HG03039 (cell line): ENCODE data around the gene MESD.

Experiments
- ATAC-seq: cut with Tn5 transposase; IDR thresholded peaks from one replicate; pipeline ENCODE4 v1.9.1; 2021; ENCODE audit warnings: mild to moderate bottlenecking, moderate library complexity; ENCODE audit not compliant: unreplicated experiment

MESD gene

GRCh38 chr15:80992006-80992405 is 2.4 kb upstream of the MESD start:
- no peak for ATAC-seq

- ATAC-seq, result no peak
Measured at GRCh38 chr15:80991421-80991820, 1.8 kb upstream of the MESD start.

GRCh38 chr15:80990955-80991354 is 1.3 kb upstream of the MESD start:
- ATAC-seq, result no peak

- ATAC-seq, result peak; percentile 3
Measured at GRCh38 chr15:80989081-80989517, 520 bp downstream of the MESD start.

- ATAC-seq, result no peak
Measured at GRCh38 chr15:80988148-80988796, 1.3 kb downstream of the MESD start.

- no peak for ATAC-seq
Measured at GRCh38 chr15:80986487-80986886, 3.1 kb downstream of the MESD start.

GRCh38 chr15:80985981-80986380 is 3.6 kb downstream of the MESD start:
- no peak for ATAC-seq

GRCh38 chr15:80984856-80985255 is 4.8 kb downstream of the MESD start:
- no peak for ATAC-seq

- ATAC-seq, result no peak
Measured at GRCh38 chr15:80982839-80983238, 6.8 kb downstream of the MESD start.

GRCh38 chr15:80982205-80982604 is 7.4 kb downstream of the MESD start:
- ATAC-seq, result no peak

- no peak for ATAC-seq
Measured at GRCh38 chr15:80979538-80980200, 9.9 kb downstream of the MESD start.

GRCh38 chr15:80978685-80979329 is 10.8 kb downstream of the MESD start:
- no peak for ATAC-seq

GRCh38 chr15:80977627-80978036 is 12.0 kb downstream of the MESD start:
- no peak for ATAC-seq

GRCh38 chr15:80976851-80977250 is 12.8 kb downstream of the MESD start:
- ATAC-seq, result no peak

- no peak for ATAC-seq
Measured at GRCh38 chr15:80974914-80975313, 14.7 kb downstream of the MESD start.

- ATAC-seq, result no peak
Measured at GRCh38 chr15:80972276-80972675, 17.3 kb downstream of the MESD start.

GRCh38 chr15:80971143-80971542 is 18.5 kb downstream of the MESD start:
- ATAC-seq, result no peak

- no peak for ATAC-seq
Measured at GRCh38 chr15:80970658-80971057, 19.0 kb downstream of the MESD start.

GRCh38 chr15:80970018-80970657 is 19.5 kb downstream of the MESD start:
- ATAC-seq, result no peak

- ATAC-seq, result no peak
Measured at GRCh38 chr15:80969316-80969715, 20.3 kb downstream of the MESD start.

GRCh38 chr15:80967991-80968510 is 21.6 kb downstream of the MESD start:
- ATAC-seq, result no peak
